Stromal cell of bone marrow (primary cell): Measurements from ENCODE around the gene TRIM65.
"Not testable (repeated sequence)": the region's sequence is repeated elsewhere in the genome, so short reads cannot be mapped to it uniquely, and the experiment has no call there.

Experiments
- DNase-seq: peaks from one replicate; pipeline ENCODE4 v3.0.0-alpha.2; 2012; ENCODE audit warnings: low read depth

TRIM65 gene

DNA sequence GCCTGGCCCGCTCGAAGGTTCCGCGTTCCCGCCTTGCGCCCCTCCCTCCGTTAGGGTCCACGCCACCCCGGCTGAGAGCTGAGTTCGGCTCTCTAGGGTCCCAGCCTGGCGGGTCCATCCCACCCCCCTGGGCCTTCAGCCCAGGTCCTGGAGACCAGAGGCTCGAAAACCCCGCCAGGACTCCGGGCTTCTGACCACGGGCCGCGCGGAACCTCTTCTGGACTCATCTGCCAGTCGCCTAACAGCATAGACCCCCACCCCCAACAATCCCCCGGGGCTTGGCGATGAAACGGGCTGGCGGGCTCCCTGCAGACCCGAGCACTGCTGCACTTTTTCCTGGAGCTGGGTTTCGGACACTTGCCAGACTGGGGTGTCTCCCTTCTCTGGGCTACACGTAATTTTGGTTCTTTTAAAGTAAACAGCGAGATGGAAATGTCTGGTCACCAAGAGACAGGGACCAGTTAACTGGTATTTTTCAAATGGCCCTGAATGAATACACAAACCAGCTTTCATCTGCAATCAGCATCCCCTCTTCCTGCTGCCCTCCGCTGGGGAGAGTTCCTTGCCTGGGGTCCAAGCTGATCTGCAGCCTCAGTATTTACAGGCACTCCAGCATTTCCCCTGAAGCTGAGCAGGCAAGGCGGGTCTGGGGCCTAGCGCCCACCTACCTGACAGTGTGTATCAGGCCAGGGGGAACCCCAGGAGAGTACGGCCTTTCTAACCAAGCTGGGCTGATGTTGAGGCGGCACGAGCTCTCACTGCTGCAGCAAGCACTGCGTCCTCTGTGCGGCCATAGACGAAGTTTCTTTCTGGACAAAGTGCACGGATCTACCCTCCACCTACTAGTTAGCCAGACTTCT, 639 bp upstream of the TRIM65 start:
- DNase-seq = no peak

DNA sequence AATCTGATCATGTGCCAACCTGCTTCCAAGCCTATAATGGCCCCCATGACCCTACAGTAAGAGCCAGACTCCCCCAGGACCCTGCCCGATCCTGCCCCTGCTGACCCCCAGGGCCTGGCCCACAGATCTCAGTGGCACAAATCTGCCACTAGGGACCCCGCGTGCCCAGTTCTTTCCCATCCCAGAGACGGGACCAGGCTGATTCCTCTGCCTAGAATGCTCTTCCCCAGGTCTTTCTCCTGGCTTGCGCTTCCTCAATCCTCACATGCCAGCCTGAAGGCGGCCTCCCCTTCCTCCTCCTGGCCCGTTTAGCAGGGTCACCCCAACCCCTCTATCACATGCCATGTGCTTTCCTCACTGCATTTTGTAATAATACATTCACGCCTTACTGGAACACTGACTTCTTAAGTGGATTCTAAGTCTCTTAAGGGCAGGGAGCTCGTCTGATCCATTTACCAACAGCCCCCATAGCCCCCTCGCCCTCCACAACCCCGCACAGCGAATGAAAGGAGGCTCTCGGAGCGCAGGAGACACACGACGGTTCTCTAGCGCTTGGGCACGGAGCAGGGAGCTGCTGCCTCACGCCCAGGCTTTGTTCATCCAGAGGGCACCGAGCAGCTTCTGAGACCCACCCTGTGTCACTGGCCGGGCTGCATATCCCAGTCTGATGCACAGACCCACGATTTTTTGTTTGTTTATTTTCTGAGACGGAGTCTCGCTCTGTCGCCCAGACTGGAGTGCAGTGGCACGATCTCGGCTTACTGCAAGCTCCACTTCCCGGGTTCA, 1.2 kb downstream of the TRIM65 start:
- no peak for DNase-seq

DNA sequence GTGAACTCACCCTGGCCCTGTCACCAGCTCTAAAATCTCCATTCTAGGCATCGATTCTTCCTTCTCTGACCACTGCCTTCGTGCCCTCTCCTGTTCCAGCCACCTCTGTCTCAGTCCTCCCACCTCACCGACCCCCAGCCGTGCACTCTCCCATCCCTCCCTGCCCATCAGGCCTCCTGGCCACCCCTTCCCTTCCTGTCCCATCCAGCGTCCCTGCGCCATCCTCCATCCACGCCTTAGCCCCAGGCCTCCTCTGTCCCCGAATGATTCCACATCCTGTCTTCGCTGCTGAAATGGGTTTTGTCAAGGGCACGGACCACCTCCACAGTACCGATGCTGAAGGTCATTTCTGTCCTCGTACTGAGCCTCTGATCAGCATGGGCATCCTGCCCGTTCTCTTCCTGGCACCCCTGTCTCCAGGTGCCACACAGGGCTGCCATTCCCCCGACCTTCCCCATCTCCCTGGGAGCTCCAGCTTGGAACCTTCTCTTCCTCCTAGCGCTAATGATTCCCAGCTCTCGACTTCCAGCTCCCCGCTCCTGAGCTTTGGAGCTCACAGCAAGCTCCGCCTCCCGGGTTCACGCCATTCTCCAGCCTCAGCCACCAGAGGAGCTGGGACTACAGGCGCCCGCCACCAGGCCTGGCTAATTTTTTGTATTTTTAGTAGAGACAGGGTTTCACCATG, 2.6 kb downstream of the TRIM65 start:
- no peak for DNase-seq

DNA sequence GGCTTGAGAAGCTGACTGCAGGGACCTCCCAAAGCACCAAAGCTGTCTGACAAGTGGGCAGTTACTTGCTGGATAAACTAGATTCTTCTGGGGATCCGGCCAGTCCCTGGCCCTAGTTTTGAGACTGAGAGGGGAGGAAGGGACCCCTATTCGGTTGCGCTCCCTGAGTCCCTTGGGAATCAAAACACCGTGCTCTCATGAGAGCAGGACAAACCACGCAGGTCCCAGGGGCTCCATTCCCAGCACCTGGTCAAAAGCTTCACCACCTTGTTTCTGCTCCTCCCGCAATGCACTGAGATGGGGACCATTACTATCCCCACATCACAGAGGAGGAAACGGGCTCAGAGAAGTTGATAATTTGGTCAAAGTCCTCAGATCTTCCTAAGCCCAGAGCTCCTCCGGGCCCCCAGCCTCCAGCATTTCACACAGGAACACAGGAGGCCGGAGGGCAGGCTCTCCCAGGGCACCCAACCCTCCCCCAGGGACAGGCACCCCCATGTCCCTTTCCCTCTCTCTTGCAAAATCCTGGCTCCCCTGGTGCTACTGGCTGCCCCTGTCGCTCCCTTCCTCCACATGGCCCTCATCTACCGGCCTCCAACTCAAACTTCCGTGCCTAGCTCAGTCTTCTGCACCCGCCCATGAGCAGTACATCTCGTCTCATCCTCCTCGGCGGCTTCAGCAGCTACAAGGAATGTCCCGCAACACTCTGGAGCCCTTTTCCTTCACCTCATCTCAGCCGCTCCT, 3.3 kb downstream of the TRIM65 start:
- no peak for DNase-seq

DNA sequence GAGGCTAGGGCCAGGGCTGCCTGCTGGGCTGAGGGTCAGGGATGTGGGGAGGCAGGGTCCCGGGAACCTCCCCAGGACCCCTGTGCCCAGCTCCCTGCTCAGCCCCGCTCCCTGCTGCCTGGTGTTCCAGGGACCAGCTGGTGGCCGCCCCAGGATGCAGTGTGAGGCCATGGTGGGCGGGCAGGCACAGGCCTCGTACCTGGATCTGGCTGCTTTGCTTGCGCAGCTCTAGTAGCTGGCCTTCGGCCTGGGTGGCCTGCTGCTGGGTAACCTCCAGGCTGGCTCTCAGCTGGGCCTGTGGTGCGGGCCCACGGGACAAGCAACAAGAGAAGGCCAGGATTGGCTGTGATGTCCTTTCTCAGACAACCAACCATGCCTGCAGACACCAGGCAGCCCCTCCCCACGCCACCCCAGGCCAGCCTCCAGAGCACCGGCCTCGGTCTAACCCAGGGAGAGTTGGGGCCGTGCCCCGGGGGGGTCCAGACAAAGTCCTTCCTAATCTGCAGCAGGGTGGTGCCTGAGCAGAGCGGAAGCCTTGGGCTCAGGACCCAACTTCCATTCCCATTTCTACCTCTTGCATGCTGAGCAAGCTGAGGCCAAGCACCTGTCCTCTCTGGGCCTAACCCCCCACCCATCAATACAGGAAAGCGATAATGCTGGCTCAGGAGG, 4.1 kb downstream of the TRIM65 start:
- DNase-seq = no peak

DNA sequence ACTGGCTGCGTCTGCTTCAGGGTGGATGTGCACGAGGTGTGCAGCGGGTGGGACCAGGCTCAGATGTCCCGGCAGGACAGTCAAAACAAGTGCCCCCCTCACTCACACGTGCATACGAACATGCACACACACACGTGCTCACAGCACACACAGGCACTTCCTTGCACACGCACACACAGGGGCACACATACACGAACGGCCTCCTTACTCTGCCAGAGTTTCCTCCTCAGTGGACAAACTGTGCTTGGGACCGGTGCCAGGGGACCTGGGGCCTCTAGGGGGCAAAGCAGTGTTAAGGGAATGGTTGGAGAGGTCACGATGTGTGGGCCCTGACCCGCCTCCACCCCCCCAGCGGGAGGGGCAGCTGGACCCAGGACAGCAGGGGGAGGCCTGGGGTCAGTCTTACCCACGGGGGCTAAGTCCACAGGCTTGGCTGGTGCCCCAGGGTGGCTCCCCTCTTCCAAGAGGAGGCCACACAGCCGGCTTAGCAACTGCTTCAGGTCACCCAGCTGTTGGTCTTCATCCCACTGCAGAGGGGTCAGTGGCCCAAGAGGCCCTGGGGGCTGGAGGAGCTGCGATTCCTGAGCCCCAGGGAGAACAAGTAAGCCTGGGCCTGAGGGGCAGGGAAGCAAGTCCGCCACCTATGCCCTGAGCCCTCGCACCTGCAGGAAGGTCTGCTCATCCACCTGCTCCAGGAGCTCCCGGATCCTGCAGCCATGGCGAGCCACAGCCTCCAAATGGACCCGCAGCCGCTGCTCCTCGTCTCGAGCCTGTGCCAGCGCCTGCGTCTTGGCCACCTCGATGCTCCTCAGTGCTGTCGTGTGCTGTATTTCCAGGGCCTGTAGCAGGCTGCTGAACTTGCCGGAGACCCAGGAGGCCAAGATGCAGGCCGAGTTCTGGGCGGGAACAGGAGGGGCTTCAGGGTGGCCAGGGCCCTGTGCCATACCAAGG, 4.9 kb downstream of the TRIM65 start:
- DNase-seq = no peak

DNA sequence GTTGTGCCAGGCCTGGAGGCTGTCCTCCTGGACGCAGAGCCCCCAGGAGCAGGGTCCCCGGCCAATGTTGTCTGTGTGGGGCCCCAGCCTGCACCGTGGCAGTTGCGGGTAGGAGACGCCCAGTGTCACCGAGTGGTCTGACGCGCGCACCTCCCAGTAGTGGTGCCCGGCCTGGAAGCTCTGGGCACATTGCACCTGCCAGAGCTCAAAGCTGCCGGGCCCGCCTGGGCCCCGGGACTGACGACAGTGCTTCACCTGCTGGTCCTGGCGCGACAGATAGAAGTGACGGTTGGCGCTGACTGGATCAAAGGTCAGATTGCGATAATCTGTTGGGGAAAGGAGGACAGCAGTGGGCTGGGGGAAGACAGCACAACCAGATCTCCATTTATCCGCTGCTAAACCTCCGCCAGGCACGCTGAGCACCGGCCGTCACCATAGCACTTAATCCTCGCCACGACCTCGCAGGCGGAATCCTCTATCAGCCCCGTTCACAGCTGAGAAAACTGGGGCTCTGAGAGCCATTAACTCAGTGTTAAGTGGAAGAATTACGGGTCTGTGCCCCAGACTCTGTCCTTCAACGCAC, 5.6 kb downstream of the TRIM65 start:
- DNase-seq = no peak

DNA sequence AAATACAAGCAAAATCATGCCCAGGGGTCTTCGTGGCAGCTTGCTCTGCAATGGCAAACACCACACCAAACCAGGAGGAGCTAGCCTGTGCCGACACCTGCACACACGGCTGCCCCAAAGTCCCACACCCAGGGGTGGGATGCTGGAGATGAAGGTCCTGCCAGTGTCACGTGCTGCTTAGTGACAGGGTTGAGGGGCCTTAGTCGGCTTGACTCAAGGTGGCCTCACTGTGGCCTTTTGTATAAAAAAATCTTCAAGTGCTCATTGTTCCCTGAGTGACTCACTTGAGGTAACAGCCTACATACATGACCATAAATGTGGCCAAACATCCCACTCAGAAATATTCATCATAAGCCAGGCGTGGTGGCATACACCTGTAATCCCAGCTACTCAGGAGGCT, 7.3 kb downstream of the TRIM65 start:
- DNase-seq = no peak

DNA sequence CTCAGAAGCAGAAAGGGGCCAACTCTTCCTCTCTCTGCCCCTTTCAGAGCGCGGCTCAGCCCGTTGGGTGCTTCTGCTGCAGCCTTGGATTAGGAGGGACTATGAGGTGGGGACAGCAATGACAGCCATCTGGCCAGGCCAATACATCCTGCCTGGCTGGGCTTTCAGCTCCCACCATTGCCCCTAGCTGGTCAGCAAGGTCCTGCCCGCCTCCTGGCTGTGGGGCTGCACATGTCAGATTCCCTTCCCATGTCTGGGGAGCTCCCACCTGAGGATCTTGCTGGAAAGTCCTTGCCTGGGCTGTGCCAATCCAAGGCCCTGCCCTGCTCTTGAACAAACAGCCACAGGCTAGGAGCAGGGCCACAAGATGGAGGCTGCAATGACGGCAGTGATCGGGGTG, 8.3 kb downstream of the TRIM65 start:
- no peak for DNase-seq

DNA sequence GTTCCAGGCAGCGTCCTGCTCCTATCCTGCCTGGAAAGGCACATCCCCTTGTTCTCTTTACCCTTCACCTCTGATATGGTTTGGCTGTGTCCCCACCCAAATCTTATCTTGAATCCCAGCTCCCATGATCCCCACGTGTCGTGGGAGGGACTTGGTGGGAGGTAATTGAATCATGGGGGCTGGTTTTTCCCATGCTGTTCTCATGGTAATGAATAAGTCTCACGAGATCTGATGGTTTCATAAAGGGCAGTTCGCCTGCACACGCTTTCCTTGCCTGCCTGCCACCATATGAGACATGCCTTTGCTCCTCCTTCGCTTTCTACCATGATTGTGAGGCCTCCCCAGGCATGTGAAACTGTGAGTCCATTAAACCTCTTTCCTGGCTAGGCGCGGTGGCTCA, 10.9 kb downstream of the TRIM65 start:
- DNase-seq = not testable (repeated sequence)

DNA sequence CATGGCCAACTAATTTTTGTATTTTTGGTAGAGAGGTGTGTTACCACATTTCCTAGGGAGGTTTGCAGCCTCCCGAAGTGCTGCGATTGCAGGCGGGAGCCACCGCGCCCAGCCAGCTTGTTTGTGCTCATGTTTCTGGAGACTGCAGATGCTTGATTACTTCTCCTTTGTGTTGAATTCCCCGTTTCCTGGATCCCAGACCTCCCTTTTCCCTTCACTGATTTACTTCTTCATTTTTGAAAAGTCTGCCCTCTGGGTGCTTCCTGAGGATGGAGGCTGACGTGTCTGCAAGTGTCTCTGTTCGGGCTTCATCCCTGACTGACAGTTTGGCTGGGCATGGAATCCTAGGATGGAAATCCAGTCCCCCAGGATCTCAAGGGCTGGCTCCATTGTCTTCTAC, 11.3 kb downstream of the TRIM65 start:
- DNase-seq = no peak

DNA sequence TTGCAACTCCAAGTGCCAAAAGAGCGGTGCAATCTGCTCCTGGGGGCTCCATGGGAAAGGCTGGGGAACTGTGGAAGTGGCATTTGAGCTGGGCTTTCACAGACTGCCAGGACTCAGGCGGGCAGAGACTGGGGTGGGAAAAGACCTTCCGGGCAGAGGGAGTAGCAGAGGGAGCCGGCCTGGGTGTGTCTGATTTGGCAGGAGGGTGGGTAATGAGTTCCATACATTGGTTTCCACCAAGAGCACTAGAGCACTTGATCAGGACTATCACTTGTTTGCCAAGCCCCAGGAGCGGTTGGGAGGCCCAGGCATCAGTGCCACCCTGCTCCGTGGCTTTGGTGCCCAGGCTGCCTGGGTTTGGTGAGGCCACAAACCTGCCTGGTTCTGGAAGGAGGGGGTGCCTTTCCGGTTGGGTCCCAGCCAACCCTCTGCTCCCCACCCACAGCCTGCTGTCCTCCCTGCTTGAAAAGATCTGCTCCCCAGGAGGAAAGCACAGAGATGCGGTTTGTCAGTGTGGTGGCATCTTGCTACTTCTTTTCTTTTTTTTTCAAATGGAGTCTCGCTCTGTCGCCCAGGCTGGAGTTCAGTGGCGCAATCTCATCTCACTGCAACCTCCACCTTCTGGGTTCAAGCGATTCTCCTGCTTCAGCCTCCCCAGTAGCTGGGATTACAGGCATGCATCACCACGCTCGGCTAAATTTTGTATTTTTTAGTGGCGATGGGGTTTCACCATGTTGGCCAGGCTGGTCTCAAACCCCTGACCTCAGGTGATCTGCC, 14.9 kb downstream of the TRIM65 start:
- DNase-seq = no peak

DNA sequence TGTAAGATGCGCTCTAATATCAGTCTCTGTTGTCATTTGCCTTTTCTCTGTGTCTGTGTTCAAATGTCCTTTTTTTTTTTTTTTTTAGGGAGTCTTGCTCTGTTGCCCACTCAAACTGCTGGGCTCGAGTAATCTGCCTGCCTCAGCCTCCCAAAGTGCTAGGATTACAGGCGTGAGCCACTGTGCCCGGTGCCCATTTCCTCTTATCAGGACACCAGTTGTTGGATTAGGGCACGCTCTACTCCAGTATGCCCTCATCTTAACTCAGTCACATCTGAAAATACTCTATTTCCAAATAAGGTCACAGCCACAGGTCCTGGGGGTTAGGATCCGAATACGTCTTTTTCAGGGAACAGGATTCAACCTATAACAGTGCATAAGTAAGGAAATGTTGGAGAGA, 16.5 kb downstream of the TRIM65 start:
- no peak for DNase-seq

DNA sequence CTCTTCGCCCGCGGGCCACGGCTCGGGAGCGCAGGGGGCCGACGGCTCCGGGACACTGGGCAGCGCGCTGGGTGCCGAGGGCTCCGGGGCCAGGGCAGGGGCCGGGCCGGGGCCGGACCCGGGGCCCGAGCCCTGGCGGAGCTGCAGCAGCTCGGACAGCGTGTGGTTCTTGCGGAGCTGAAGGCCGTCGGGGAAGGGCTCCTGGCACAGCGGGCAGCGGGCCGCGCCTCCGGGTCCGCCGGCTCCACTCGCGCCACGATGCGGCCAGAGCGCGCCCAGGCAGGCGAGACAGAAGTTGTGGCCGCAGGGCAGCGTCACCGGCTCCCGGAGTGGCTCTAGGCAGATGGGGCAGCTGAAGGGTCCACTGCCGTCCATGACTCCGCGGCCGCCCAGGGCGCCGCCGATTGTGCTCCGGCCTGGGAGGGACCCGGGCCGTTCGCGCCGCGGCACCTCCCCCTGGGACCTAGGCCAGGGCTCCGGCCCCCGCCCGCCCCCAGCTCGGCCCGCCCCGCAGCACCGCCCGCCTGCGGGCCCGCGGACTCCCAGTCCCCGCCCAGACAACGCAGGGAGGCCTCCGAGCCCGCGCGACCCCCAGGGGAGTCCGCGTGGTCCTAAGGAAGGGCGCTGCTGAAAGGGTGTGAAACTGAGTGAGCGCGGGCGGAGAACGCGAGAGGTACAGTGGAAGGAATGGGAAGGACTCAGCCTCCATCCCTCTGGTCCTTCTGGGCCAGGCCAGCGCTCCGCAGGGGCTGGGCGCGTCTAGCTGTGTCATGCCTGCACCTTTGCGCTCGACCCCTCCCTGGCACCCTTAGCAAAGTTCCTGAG, 18.4 kb downstream of the TRIM65 start, which contains the start of gene TRIM47:
TRIM47 (minus strand) TSS at position 408 of the 825 bp plus-strand sequence; CDS start at position 375, 33 bp downstream.
- peak; percentile 41 for DNase-seq

DNA sequence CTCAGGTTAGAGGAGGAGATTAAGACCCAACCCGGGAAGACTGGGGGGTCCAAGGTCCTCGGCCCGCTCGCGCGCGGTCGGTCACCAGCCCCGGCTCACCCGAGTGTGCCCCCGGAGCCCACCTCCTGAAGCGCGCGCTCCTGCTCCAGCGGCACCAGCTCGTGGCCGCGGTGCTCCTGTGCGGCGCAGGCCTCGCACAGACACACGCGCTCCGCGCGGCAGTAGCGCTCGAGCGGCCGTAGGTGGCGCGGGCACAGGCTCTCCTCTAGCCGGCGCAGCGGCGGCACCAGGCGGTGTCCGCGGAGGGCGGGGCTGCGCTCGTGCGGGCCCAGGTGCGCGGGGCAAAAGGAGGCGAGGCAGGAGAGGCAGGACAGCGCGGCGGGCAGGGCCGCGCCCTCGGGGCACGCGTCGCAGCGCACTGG, 19.0 kb downstream of the TRIM65 start:
- DNase-seq = peak; percentile 54

DNA sequence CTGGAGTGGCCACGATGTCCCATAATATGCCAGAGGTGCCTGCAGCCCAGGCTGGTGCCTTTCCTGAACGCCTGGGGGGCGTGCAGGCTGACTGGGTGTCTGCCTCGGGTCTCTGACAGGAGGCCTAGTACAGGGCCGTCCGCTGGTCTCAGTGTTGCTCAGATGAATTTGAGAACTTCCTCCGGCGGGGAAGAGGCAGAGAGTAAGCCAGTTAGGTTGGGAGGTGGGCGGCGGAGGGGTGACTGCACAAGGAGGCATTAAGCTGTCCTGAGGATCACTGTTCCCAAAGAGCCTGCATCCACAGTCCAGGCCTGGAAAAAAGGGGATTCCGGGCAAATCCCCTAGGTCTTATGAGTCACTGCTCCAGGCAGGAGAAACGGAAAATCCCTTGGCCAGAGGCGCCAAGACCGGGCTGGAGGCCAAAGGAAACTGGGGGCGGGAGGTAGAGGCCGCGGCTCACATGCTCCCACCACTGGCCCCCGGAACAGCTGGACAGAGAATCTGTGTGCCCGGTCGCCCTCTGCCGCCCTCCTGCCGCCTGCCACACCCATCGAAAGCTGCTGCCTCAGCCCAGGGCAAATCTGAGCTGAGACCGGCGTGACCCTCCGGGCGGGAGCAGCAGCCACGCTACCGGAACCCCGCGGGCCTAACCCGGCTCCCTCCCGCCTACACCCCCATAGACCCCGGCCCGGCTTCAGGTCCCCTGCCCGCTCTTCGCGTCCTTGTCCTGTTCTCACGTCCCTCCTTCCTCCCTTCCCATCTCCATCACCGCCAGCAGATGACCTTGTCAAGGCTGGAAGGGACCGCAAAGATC, 19.6 kb downstream of the TRIM65 start:
- DNase-seq = peak; percentile 97
